ENCODE data around the gene GALNTL6.

GALNTL6 gene

DNA sequence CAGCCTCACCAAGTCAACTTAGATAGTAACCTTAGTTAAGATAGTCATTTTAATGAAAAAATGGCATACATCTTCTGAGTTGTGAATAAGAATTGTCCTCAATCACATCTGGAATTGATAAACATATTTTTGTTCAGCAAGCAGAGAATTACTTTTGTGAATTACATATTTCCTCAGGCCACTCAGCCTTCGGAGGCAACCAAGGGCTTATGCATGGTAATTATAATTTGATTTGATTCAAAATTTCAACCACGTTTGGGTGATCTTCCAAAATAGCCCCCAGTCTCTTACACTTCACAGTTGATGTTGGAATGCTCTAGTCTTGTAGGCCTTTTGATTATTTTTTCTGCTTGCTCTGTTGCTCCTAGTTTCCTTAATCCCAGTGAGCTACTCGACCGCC, 63.4 kb downstream of the GALNTL6 start:
- DNase-seq (ENCODE audit: low read depth in 1 of 2, low spot score in 1 of 2) = no peak

- no peak for DNase-seq (ENCODE audit: low read depth in 1 of 2, low spot score in 1 of 2)
Observed at GRCh38 chr4:171880136-171880535, 66.9 kb downstream of the GALNTL6 start.

- DNase-seq (ENCODE audit: low read depth in 1 of 2, low spot score in 1 of 2) = no peak
Observed at GRCh38 chr4:171889681-171890080, 76.5 kb downstream of the GALNTL6 start.

GRCh38 chr4:171891038-171891437, 77.8 kb downstream of the GALNTL6 start:
- no peak for DNase-seq (ENCODE audit: low read depth in 1 of 2, low spot score in 1 of 2)

- no peak for DNase-seq (ENCODE audit: low read depth in 1 of 2, low spot score in 1 of 2)
Observed at GRCh38 chr4:171896426-171896825, 83.2 kb downstream of the GALNTL6 start.

- no peak for DNase-seq (ENCODE audit: low read depth in 1 of 2, low spot score in 1 of 2)
Observed at GRCh38 chr4:171919314-171919713, 106.1 kb downstream of the GALNTL6 start.

GRCh38 chr4:171920901-171921300, 107.7 kb downstream of the GALNTL6 start:
- no peak for DNase-seq (ENCODE audit: low read depth in 1 of 2, low spot score in 1 of 2)

DNA sequence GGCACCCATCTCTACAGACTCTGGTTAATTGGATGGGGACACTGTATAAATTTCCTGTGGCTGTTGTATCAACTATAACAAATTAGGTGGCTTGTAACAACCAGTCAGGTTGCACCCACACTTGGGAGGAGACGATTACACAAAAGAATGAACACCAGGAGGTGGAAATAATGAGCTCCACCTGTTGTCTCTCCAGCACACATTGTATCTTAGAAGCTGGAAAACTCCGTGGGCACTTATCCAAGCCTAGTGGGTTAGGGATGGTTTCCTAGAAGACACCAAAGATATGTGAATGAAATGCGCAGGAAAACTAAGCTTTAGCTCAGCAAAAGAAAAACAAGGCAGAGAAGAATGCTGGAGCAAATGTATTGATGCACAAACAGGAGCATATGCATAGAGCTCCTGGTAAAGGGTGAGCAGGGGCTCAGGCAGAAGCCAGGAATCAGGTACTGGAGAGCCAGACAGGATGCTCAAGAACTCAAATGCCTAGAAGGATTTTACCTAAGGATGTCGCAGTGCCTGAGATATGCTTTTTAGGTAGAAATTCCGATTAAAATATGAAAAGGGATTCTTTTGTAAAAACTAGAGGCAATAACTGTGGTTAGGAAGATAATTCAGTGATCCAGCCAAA, 111.7 kb downstream of the GALNTL6 start:
- no peak for DNase-seq (ENCODE audit: low read depth in 1 of 2, low spot score in 1 of 2)

- no peak for DNase-seq (ENCODE audit: low read depth in 1 of 2, low spot score in 1 of 2)
Observed at GRCh38 chr4:171928336-171928735, 115.1 kb downstream of the GALNTL6 start.

DNA sequence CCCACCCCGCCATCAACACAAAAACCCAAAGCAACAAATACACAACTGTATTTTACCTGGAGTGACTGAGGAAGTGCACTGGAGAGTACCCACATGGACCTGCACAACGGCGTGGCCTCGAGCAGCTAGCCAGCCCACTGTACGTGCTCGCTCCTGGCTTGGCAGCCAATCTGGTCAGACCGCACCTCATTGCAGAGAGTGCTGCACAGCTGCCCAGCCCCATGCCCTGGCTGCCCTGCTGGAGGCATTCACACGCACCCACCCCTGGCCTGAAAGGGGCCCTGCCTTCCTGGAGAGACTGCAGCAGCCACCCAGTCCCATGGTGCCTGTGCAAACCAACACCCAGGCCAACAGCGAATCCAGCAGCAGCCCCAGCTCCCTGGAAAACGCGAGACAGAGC, 116.3 kb downstream of the GALNTL6 start:
- no peak for DNase-seq (ENCODE audit: low read depth in 1 of 2, low spot score in 1 of 2)

DNA sequence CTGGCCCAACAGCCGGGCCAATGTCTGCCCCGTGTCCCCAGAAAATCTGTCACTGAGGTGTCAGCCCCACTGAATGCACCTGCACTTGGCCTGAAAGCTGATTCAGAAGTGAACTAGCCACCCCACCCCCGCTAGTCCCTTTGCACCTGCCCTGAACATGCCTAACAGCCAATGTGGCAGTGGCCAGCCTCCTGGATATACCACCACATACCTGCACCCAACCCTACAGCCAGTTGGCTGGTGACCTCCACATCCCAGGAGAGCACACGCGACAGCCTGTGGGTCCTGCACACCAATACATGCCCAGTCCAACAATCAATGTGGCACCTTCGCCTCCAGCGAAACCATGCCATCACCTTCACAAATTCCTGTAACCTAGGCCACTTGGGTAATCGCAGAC, 116.7 kb downstream of the GALNTL6 start:
- no peak for DNase-seq (ENCODE audit: low read depth in 1 of 2, low spot score in 1 of 2)

DNA sequence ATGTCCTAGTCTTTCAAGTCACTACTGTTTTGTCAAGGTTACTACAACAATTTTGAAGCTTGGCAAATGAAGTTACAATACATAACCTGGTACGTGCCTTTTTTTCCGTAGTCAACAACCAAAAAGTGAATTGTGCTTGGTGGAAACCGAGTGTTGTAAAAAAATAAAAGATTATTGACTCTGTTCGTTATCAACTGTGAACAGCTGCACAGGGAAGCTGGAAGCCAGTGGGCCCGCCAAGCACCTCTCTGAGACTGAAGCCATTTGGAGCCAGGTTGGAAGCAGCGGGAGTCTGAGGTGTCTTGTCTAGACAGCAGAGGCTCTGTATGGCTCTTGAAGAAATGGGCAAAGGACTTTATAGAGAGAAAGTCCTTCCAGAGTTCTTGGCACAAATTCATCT, 119.0 kb downstream of the GALNTL6 start:
- no peak for DNase-seq (ENCODE audit: low read depth in 1 of 2, low spot score in 1 of 2)

DNA sequence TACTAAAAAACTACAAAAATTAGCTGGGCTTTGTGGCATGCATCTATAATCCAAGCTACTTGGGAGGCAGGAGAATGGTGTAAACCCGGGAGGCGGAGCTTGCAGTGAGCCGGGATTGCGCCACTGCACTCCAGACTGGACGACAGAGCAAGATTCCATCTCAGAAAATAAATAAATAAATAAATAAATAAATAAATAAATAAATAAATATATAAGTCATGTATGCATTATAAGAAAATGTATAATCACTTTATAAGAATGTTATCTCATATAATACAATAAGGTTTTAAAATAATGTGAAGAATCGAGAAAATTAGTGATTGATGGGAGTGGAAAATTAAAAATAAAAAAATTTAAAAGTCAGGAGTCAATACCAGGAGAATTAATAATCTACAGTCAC, 127.5 kb downstream of the GALNTL6 start:
- DNase-seq (ENCODE audit: low read depth in 1 of 2, low spot score in 1 of 2) = no peak

DNA sequence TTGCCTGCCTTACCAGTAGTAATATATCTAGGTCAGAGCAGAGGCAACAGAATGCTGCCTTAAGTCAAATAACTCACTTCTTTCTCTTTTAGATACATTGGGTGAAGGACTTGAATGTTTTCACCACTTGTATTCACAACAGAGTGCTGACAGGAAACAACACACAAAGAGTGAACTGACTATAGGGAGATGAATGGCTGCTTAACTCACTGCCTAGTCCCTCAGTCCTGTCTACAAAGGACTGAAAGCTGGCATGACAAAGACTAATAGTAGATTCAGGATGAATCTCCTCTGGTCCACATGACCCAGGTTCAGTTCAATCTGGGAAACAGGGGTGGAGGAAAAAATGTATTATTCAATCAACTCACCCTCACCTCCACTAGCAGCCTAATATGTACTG, 134.2 kb downstream of the GALNTL6 start:
- DNase-seq (ENCODE audit: low read depth in 1 of 2, low spot score in 1 of 2) = no peak

DNA sequence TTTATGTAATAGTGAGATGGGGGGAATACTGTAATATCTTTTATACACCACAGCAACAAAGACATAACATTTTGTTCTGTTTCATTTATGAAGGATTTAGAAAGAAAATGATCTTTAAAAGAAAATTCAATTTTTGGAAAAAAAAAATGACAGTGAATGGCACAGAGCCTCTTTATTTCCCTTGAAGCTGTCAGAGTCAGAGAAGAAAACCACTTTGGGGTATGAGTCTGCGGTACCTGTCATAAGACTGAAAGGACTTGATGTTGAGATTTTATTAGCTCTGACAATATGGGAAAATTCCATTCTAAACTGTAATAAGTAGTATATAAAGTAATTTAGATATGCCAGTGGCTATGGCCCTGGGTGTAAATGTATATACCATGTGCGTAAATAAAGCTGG, 134.8 kb downstream of the GALNTL6 start:
- no peak for DNase-seq (ENCODE audit: low read depth in 1 of 2, low spot score in 1 of 2)

GRCh38 chr4:171954650-171955049, 141.4 kb downstream of the GALNTL6 start:
- no peak for DNase-seq (ENCODE audit: low read depth in 1 of 2, low spot score in 1 of 2)

DNA sequence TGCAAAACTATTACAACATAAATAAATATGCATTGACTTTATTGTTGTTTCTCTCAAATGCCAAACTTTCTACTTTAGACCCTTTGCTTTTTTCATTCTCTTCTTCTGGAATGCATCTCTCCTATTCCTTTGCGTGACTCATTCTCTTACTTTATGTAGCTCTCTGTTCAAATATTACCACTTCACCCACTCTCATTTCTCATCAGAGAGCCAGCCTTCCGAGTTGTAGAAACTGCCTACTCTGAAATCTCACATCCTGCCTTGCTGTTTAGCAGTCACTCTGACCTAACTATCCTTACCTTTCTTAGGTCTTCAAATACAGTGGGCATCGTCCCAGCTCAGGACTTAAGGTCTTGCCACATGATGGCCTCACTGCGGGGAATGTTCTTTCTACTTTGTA, 143.5 kb downstream of the GALNTL6 start:
- DNase-seq (ENCODE audit: low read depth in 1 of 2, low spot score in 1 of 2) = no peak

DNA sequence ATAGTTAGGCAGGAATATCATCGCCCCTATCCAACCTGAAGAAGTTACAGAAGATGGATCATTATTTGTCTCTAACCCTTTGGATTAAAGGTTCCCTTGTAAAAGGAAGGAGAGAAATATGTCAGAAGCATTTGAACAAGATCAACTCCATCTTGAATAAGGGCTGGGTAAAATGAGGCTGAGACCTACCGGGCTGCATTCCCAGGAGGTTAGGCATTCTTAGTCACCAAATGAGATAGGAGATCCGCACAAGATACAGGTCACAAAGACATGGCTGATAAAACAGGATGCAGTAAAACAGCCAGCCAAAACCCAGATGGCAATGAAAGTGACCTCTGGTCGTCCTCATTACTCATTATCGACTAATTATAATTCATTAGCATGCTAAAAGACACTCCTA, 148.9 kb downstream of the GALNTL6 start:
- no peak for DNase-seq (ENCODE audit: low read depth in 1 of 2, low spot score in 1 of 2)

DNA sequence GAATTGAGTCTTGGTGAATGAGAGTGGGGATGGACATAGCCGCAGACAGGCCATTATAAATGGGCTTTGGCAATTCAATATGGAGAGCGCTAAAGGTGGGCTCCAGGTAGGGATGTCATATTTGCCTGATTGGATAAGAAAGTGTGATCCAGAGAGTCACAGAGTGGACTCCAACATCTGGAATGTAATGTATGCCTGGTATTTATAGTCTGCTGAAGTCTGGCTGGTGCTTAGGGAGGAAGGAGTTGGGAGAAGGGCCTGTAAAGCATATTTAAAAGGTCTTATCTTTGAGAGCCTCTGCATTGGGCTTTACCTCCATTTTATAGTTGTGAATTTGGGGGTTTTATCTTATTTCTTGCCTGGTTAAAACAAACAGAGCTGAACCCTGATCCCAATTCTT, 153.2 kb downstream of the GALNTL6 start:
- DNase-seq (ENCODE audit: low read depth in 1 of 2, low spot score in 1 of 2) = no peak

GRCh38 chr4:171978216-171978615, 165.0 kb downstream of the GALNTL6 start:
- no peak for DNase-seq (ENCODE audit: low read depth in 1 of 2, low spot score in 1 of 2)

- DNase-seq (ENCODE audit: low read depth in 1 of 2, low spot score in 1 of 2) = no peak
Observed at GRCh38 chr4:171979461-171979860, 166.3 kb downstream of the GALNTL6 start.

- no peak for DNase-seq (ENCODE audit: low read depth in 1 of 2, low spot score in 1 of 2)
Observed at GRCh38 chr4:171981185-171981584, 168.0 kb downstream of the GALNTL6 start.

DNA sequence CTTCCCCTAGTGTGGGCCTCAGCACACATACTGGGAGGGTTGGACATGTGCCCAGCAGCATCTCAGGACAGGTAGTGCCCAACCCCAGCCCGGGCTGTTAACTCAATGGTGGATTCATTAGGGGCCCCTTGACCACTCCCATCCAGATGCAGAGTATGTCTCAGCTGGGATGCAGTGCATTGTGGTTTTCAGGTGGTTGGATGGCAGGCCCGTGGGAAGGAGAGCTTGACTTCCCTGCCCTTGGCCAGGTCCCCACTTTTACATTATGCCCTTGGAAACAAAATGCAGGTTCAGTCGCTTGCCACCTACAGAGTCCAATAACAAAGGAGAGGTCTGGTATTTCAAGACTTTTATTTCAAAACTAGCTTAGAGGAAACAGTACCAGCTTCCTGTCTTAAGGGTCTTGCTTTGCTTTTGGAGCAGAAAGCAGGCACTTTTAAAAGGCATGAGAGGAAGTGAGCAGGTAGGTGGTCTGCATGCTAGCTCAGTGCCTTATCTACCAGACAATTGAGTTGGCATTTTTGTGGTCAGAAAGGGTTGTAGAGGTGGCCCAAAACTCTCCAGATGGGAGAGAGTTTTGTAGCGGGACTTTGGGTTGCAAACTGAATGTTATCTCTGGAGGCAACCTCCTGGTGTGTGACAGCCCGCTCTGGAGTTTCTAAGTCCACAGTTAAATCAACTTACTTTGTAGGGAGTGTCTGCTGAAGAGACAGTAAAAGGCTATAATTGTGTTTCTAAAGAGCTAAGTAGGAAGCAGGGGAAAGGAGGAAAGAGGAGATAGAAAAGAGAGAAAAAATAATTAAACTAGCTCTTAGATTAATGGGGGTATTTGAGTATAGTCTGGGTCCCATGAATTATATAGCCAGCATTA, 171.0 kb downstream of the GALNTL6 start:
- DNase-seq (ENCODE audit: low read depth in 1 of 2, low spot score in 1 of 2) = no peak
